Stimulated activated CD4-positive, alpha-beta T cell treated with anti-CD3 and anti-CD28 coated beads, TNF-alpha, amount 100 ng/mL, for 4 hours (primary cell): ENCODE measurements around the gene USP5.

Experiments
- DNase-seq, 3 experiments: peaks; one replicate each; pipeline ENCODE4 v3.0.0-alpha.2; 2020; ENCODE audit warnings: low read depth in 3 of 3

The USP5 gene

GRCh38 chr12:6840761-6841515, 11.0 kb upstream of the USP5 start, which contains the start of gene GNB3:
GNB3 (plus strand) TSS chr12:6840925; CDS start chr12:6841288, 363 bp downstream.
- no peak for DNase-seq

GRCh38 chr12:6842075-6842474, 9.9 kb upstream of the USP5 start:
- DNase-seq = no peak

GRCh38 chr12:6843118-6843902, 8.6 kb upstream of the USP5 start:
- no peak for DNase-seq

- no peak for DNase-seq
Observed at GRCh38 chr12:6845395-6845794, 6.6 kb upstream of the USP5 start.

GRCh38 chr12:6846316-6846869, 5.6 kb upstream of the USP5 start:
- DNase-seq = no peak

- DNase-seq = no peak
Observed at GRCh38 chr12:6847676-6848075, 4.3 kb upstream of the USP5 start.

GRCh38 chr12:6849427-6849826, 2.5 kb upstream of the USP5 start:
- DNase-seq = no peak

GRCh38 chr12:6849976-6850560, 1.9 kb upstream of the USP5 start:
- no peak for DNase-seq

GRCh38 chr12:6850796-6851152, 1.2 kb upstream of the USP5 start:
- no peak for DNase-seq

- DNase-seq = peak; percentile 75 to 87 (median 79)
Observed at GRCh38 chr12:6851153-6851920, 613 bp upstream of the USP5 start, which contains the start of gene CDCA3. CDCA3 (minus strand) TSS chr12:6851286; CDS start chr12:6850952, 334 bp downstream.

GRCh38 chr12:6852651-6853354, 853 bp downstream of the USP5 start:
- peak; percentile 31 to 56 (median 33) for DNase-seq

GRCh38 chr12:6853626-6854025, 1.7 kb downstream of the USP5 start:
- no peak for DNase-seq

GRCh38 chr12:6854036-6854435, 2.1 kb downstream of the USP5 start:
- DNase-seq = no peak

- no peak for DNase-seq
Observed at GRCh38 chr12:6855322-6855721, 3.4 kb downstream of the USP5 start.

- DNase-seq = no peak
Observed at GRCh38 chr12:6858799-6859198, 6.8 kb downstream of the USP5 start.

- DNase-seq = no peak
Observed at GRCh38 chr12:6860116-6860515, 8.2 kb downstream of the USP5 start.

GRCh38 chr12:6860942-6861341, 9.0 kb downstream of the USP5 start:
- no peak for DNase-seq

GRCh38 chr12:6861391-6861790, 9.4 kb downstream of the USP5 start:
- DNase-seq = no peak

GRCh38 chr12:6863033-6863432, 11.1 kb downstream of the USP5 start:
- no peak for DNase-seq

GRCh38 chr12:6863586-6864321, 11.8 kb downstream of the USP5 start:
- DNase-seq = no peak
